Uterus (tissue), 4 donors: ENCODE results near the gene AEBP2. TPM values are rescaled to one million over a fixed set of nuclear protein-coding genes. Genes with fewer than 3 reads are reported as not detected.
"Not testable (repeated sequence)": the region's sequence is repeated elsewhere in the genome, so short reads cannot be mapped to it uniquely, and the experiment has no call there.

Experiments used
- DNase-seq, 2 donors: peaks; one replicate each; pipeline ENCODE4 v3.0.0-alpha.2; 2019 to 2020
- H3K27ac ChIP-seq, 2 donors: fragments of 200-600 bp; sonication (generic); 1 replicate in 1 of 2; 2 replicates in 1 of 2; pipeline ENCODE4 v1.5.1; 2016 to 2018
- H3K27me3 ChIP-seq, 2 donors: fragments of 200-600 bp; sonication (generic); one replicate each; pipeline ENCODE4 v1.5.1; 2018 to 2019; ENCODE audit warnings: control low read depth in 1 of 2
- H3K36me3 ChIP-seq, 2 donors: fragments of 200-600 bp; sonication (generic); one replicate each; pipeline ENCODE4 v1.5.1; 2019; ENCODE audit warnings: control low read depth in 1 of 2
- H3K4me1 ChIP-seq, 2 donors: fragments of 200-600 bp; sonication (generic); one replicate each; pipeline ENCODE4 v1.5.1; 2018 to 2019; ENCODE audit warnings: control low read depth in 1 of 2
- H3K4me3 ChIP-seq, 2 donors: fragments of 200-600 bp; sonication (generic); 1 replicate in 1 of 2; 2 replicates in 1 of 2; pipeline ENCODE4 v1.5.1; 2018 to 2019; ENCODE audit warnings: mild to moderate bottlenecking in 1 of 2
- H3K9me3 ChIP-seq, 2 donors: fragments of 200-600 bp; sonication (generic); one replicate each; pipeline ENCODE4 v1.5.1; 2019; ENCODE audit warnings: control low read depth in 1 of 2
- CTCF ChIP-seq, 4 experiments: fragments of 200-600 bp in 2 of 4; fragments of 450-650 bp in 2 of 4; sonication (generic) in 2 of 4; IDR thresholded peaks; one replicate each; pipeline ENCODE4 v1.5.1; 2016 to 2019; ENCODE audit warnings: antibody characterized with exemption in 4 of 4, mild to moderate bottlenecking in 2 of 4, moderate library complexity in 1 of 4
- POLR2A ChIP-seq, 2 donors: fragments of 450-650 bp; IDR thresholded peaks; one replicate each; pipeline ENCODE4 v1.6.1; 2016; ENCODE audit warnings: antibody characterized with exemption in 2 of 2, mild to moderate bottlenecking in 1 of 2, moderate library complexity in 1 of 2
- intact Hi-C: fragments of 100-400 bp; cut with DNase I; formaldehyde crosslinking; loops from one replicate; pipeline ENCODE4 v1.15.1; 2023; ENCODE audit warnings: low total_unique reads
- total RNA-seq, 4 donors: library from RNA; depleted of rRNA in 3 of 4; stranded (reverse); fragments of >200 nt in 3 of 4; gene quantifications; one replicate each; pipeline versions ENCODE4 v1.1.0 to v1.2.4, GENCODE V29; 2014 to 2023
- donor health status: DM: yes; HTN: yes; CAD: no.

Gene AEBP2
- total RNA-seq, 4 donors from 2014 or later: 16.7 to 95.8 (median 69.1) TPM

GRCh38 chr12:19411234-19412204, 27.8 kb upstream of the AEBP2 start:
- TF ChIP-seq CTCF (IDR thresholded peaks at IDR 0.05) (no peak), POLR2A (IDR thresholded peaks at IDR 0.05) (no peak)

GRCh38 chr12:19412844-19413243, 26.4 kb upstream of the AEBP2 start:
- Histone ChIP-seq H3K4me3 (no peak overlapping the region), H3K9me3 (no peaks in the 10 kb centered on the region), H3K4me1 (peaks cover 0 to 7% of the 10 kb centered on the region in 2 donors), H3K27ac (peak overlapping the region in 1 of 2 donors; percentile 55), H3K27me3 (no peaks in the 10 kb centered on the region), H3K36me3 (no peaks in the 10 kb centered on the region)
- TF ChIP-seq POLR2A (IDR thresholded peaks at IDR 0.05) (no peak), CTCF (IDR thresholded peaks at IDR 0.05) (no peak)
- intact Hi-C loops: no loop called here
- DNase-seq: peak in 1 of 2 donors; percentile 24

More at GRCh38 chr12:19411234-19412204, 27.8 kb upstream of the AEBP2 start:
- Histone ChIP-seq H3K36me3 (no peaks in the 10 kb centered on the region), H3K27me3 (no peaks in the 10 kb centered on the region), H3K27ac (no peak overlapping the region), H3K4me3 (no peak overlapping the region), H3K9me3 (no peaks in the 10 kb centered on the region), H3K4me1 (peaks cover 0 to 7% of the 10 kb centered on the region in 2 donors)
- DNase-seq: no peak
- intact Hi-C loops: no loop called here

GRCh38 chr12:19413582-19413981, 25.7 kb upstream of the AEBP2 start:
- H3K9me3 ChIP-seq, H3K36me3 ChIP-seq, intact Hi-C loops, H3K4me1 ChIP-seq, DNase-seq, H3K27ac ChIP-seq, H3K4me3 ChIP-seq, H3K27me3 ChIP-seq: not testable (repeated sequence)

GRCh38 chr12:19415563-19415962, 23.7 kb upstream of the AEBP2 start:
- H3K27ac ChIP-seq: no peak overlapping the region
- H3K9me3 ChIP-seq: no peaks in the 10 kb centered on the region
- intact Hi-C loops: no loop called here
- no peak for DNase-seq
- TF ChIP-seq POLR2A (IDR thresholded peaks at IDR 0.05) (no peak), CTCF (IDR thresholded peaks at IDR 0.05) (no peak)
- H3K36me3 ChIP-seq: no peaks in the 10 kb centered on the region
- H3K27me3 ChIP-seq: no peaks in the 10 kb centered on the region
- no peaks in the 10 kb centered on the region for H3K4me1 ChIP-seq
- no peak overlapping the region for H3K4me3 ChIP-seq

GRCh38 chr12:19419086-19419485, 20.2 kb upstream of the AEBP2 start:
- Histone ChIP-seq H3K4me3 (no peak overlapping the region), H3K4me1 (no peaks in the 10 kb centered on the region), H3K27ac (no peak overlapping the region), H3K27me3 (no peaks in the 10 kb centered on the region), H3K36me3 (no peaks in the 10 kb centered on the region), H3K9me3 (no peaks in the 10 kb centered on the region)
- DNase-seq: no peak
- intact Hi-C loops: no loop called here
- TF ChIP-seq CTCF (IDR thresholded peaks at IDR 0.05) (no peak), POLR2A (IDR thresholded peaks at IDR 0.05) (no peak)
